ENCODE measurements around the gene ADCY2. TPM values are rescaled to one million over a fixed set of nuclear protein-coding genes. Genes with fewer than 3 reads are reported as not detected.

ADCY2 gene
- total RNA-seq, 2 donors from 2014 or later = 8.3 to 15.1 TPM

DNA sequence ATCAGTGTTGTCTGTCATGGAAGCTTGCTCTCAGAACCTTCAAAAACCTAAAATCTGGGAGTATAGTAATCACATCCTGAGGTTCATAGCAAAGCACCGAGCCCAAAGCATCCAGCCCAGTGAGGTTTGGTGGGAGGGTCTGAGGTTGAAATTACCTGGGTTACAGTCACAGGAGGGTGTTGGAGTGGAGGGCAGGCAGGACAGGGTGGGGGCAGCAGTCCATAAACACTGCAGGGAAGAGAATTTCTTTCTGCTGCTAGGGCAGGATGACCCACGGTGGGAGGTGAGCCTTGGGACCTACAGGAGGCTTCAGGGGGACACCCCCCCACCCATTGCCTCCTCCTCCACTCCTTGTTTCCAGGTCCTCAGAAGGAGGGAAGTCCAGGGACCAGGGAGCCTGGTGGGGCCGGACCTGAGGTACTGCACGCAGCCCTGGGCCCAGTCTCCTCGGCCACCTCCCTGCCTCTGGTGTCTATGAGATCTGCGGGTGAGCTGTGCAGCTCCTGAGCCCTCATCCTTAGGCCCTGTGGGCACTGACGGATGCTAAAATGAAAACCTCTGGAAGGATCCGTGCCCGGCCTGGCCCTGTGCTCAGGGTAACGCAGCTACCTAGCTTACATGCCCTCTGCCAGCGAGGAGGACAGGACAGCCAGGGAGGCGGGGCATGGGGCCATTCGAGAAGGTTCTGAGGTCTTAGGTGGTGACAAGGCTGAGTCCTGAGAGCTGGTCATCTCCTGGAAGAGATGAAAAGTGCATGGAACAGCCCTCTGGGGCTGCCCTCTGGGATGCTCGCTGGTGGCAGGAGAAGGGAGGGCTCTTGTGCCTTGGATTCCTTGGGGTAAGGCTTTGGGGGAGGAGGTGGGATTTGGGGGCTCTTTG is 1.8 kb upstream of the ADCY2 start:
- intact Hi-C loops (cut with DNase I) = loop anchor here (10.0 kb wide), 4 partner anchors 351 to 629 kb away; no protein-coding TSS in a partner anchor
- DNase-seq (ENCODE audit: low spot score) = no peak

DNA sequence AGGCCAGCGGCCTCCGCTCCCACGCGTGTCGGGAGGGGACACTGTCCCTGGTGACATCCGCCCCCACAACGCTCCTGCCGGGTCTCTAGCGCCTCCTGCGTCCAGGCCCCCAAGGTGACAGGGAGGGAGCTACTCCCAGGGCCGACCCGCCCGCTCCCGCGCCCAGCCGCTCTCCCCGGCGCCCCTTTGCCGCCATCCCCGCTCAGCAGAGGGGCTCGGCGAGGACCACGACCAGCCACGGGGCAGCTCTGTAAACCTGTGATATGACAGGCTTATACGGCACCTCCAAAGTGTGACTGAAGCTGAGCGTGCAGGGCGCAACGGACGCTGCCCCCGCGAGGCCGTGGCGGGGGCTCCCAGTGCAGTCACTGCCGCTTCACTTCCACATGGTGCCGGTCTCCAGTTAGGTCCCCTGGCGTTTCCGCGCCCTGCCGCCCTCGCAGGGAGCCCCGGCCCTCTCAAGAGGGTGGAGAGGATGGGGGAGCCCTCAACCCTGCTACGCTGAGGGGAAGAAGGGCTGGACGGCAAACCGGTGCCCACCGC is 978 bp upstream of the ADCY2 start:
- DNase-seq (ENCODE audit: low spot score) = no peak
- intact Hi-C loops (cut with DNase I) = loop anchor here (10.0 kb wide), 4 partner anchors 350 to 630 kb away; no protein-coding TSS in a partner anchor

DNA sequence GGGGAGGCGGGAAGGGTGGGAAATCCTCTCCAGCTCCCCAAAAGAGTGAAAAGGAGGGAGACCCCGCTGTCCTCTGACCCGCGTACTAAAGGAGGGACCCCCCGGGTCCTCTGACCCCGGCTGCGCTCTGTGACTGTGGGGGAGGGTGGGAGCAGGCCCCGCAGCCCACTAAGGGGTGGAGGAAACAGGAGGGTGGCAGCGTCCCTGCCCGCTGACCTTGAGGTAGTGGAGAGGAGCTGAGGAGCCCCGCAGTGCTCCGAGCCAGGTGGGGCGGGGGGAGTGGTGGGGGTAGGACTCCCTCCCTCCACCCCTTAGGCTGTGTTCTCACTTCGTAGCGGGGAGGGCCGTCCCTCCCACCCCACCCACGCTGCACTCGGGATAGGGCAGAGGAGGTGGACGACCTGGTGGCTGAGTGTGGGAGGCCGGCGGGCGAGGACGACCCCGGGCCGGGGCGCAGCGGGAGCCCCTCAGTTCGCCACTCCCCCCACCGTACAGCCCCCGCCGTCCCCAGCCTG is 449 bp upstream of the ADCY2 start:
- intact Hi-C loops (cut with DNase I) = loop anchor here (10.0 kb wide), 4 partner anchors 349 to 631 kb away; no protein-coding TSS in a partner anchor
- no peak for DNase-seq (ENCODE audit: low spot score)

DNA sequence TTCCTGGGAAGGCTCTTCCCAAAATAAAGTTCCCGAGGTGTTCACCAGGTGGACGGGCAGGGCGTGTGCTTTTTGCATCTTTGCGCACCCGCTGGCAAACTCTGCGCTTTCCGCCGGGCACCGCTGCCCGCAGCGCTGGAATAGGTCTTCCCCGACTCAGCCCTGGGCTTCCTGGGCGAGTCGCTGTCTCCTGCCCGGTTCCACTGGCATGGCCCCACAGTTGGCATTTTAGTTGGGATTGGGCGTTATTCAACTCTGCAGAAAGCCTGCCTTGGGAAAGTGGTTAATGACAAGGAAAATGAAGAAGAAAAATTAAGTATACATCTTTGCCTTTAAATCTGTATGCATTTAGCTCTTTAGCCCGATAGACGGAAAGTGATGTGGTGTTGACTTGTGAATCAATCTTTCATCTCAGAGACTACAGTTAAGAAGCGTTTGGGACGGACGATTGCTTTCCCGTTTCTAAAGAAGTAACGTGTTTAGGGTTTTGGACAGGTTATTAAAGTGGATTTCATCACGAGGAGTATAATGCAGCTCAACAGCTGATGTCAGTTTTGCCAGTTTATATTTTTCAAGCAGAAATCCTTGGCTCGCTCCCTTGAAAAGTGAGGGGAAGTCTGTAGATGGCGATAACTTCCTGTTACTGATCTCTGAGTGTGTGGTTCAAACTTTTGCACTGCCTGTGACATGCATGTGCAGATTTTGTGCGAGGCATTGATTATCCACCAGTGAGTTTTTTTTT is 946 bp downstream of the ADCY2 start:
- intact Hi-C loops (cut with DNase I) = loop anchor here (10.0 kb wide), 4 partner anchors 348 to 632 kb away; no protein-coding TSS in a partner anchor
- DNase-seq (ENCODE audit: low spot score) = no peak

DNA sequence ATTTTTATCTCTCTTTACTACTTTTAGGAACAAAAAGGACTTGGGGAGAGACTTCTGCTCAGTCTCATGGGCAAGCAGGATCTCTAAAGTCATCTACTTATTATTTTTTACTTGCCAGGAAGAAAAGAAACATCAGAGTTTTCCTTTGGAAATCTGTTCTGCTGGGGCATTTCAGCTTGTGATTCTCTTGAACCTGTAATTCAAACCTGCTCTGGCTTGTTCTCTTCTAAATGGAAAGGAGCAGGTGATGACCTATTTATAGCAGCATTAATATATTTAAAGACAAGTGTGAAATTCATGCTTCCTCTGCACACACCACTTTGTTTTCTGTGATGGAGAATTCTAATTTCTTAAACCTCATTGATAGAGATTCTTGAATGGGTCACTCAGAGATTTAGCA is 2.0 kb downstream of the ADCY2 start:
- DNase-seq (ENCODE audit: low spot score) = no peak
- intact Hi-C loops (cut with DNase I) = loop anchor here (10.0 kb wide), 4 partner anchors 347 to 633 kb away; no protein-coding TSS in a partner anchor

DNA sequence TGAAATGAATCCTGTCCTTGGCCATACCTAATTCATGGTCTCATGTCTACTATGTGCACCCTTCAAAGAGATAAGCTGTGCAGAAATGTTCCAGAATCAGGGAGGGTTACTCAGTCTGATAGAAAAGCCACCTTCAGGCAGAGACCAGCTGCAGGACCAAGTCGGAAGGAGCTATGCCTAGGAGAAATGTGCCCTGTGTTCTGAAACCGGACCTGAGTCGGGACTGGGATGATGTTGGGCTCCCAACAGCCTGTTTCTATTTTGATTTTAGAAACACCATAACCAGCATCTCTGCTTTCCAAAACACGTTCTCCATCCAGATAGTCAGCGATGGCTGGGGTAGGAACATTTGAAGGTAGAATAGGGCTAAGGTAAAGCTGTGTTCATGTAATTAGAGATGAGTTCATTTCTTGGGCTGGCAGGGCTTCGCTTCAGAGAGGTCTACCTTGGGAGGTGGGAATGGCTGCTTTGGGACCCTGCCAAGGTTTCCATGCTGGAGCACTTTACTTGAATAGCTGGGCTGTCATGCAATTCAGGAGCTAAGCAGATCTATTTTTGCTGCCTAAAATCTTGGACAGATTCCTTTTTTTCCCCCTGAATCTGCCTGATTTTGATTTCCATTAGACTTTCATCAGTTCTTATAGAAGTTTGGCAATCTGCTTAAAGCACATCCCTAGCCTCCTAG is 2.8 kb downstream of the ADCY2 start:
- intact Hi-C loops (cut with DNase I) = loop anchor here (10.0 kb wide), 4 partner anchors 346 to 634 kb away; no protein-coding TSS in a partner anchor
- no peak for DNase-seq (ENCODE audit: low spot score)

DNA sequence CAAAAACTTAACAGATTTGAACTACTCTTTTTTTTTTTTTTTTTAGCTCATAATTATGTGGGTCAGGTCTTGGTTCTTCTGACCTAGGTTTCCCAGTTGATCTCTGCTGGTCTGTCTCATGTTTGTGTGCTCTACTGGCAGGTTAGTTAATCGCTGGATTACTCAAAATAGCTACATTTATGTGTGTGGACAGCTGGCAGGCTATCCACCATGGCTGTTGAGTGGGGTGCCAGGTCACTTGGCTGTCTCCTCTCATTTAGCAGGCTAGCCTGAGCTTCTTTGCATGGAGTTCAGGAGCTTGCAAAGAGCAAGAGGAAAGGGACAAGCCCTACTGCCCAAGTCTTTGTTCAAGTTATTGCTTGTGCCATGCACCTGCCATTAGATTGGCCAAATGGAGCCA is 9.3 kb downstream of the ADCY2 start:
- intact Hi-C loops (cut with DNase I) = no loop called here
- no peak for DNase-seq (ENCODE audit: low spot score)

DNA sequence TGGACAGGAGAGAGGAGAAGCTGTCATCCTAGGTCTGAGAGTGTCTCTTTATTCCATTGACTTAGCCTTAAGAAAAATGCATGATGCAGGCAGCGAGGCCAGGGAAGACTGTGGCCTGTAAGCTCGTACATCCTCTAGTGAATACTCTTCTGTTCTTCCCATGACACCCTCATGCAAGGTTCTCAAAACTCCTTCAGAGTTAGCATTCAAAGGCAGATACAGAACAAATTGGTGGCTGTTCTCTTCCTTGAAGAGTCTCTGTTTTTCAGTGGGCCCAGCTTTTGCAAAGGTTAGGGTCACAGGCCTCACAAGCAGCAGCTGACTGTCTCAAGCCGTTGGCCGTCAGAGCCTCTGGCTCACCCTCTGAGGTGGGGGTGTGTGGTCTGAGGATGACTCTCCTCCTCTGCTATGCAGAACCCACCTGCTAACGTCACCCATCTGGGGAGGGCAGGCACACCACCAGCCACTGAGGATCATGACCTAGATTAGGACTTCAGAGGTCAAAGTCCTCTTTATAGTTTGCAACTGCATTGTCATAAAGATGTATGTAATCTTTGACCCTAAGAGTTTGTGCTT is 15.1 kb downstream of the ADCY2 start:
- no peak for DNase-seq (ENCODE audit: low spot score)
- intact Hi-C loops (cut with DNase I) = no loop called here

DNA sequence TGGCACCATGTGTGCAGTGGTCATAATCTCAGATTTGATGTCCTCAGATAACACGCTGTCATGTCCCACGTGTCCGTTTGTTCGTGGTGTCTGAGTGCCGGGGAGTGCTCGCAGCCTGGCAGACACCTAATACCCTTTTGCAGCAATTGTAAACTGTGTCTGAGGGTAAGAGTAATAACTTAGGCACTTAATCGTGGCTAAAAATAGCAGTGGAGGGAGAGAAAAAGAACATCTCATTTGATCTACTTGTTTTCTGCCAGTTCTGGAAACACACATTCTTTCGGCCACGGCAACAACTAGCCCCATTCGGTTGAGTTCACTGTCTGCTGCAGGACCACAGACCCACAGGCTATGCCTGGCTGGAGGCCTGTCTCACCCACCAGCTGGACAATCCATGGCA is 16.5 kb downstream of the ADCY2 start:
- intact Hi-C loops (cut with DNase I) = no loop called here
- no peak for DNase-seq (ENCODE audit: low spot score)

DNA sequence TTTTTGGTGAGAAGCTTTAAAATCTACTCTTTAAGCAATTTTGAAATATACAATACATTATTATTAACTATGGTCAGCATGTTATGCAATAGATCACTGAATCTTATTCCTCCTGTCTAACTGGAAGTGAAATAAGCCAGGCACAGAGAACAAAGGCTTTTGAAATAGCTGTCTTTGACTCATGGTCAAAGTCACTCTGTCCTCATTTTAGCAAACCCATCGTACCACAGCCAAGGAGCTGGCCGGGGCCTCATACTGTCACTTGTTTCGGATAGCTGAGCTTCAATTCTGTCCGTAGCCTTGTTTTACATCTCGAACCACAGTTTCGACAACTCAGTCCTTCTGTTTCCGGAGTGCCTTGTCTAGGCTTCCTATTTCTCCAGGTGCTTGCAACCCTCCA is 19.2 kb downstream of the ADCY2 start:
- peak; percentile 24 for DNase-seq (ENCODE audit: low spot score)
- intact Hi-C loops (cut with DNase I) = no loop called here

DNA sequence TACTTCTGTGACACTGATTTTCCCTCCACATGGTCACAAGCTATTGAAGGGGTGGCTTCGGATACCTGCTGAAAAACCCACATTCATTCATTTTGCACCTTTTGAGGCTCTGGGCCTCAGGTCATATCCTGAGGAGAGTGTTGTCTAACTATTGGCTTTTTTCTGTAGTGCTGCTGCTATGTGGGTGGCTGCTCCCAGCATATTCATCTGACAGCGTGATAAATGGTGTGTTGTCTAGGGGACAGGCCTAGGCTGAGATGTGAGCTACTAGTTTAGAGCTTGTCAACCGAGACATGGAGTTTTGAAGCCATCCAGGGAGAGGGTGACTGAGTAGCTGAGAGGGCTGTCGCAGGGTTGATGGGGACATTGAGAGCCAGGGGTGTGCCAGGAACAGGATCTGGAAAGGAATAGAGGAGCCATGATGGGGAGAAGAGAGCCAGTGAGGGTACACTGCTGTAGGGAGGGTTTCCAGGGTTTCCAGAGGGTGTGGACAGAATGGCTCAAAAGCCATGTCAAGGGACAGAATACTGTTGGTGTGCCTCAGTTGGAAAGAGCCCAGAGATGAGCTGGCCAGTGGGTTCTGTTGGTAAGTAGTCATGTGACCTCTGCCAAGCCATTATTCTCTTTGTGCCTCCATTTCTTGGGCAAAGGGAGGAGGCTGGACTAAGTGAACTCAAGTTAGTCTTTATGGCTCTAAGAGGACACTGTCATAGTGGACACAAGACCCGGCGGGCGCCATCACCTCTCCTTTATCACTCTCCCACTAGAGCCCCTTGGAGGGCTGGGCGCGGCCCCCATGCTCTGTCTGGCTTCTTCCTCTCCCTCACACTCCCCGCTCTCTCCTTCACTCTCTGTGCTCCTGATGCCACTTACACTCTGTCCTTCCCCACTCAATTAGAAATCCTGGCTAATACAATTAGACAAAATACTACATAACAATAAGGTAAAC is 19.9 kb downstream of the ADCY2 start:
- intact Hi-C loops (cut with DNase I) = no loop called here
- DNase-seq (ENCODE audit: low spot score) = peak; percentile 47

DNA sequence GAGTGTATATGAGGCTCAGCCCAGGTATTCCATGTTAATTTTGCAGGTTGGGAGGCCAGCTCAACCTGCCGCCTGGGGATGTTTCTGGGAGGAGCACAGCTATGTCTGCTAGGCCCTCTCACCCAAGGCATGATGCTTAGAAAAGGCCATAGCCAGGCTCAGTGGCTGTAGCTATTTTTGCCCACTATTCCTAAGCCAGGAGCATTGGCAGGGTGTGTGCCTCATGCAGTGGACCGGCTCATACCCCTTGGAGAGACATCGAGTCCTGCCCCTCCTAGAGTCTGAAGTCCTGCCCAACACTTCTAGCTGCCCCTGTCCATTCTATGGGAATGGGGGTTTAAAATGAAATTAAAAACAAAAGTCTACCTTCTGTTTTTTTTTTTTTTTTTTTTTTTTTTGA is 22.3 kb downstream of the ADCY2 start:
- DNase-seq (ENCODE audit: low spot score) = peak; percentile 14
- intact Hi-C loops (cut with DNase I) = no loop called here

DNA sequence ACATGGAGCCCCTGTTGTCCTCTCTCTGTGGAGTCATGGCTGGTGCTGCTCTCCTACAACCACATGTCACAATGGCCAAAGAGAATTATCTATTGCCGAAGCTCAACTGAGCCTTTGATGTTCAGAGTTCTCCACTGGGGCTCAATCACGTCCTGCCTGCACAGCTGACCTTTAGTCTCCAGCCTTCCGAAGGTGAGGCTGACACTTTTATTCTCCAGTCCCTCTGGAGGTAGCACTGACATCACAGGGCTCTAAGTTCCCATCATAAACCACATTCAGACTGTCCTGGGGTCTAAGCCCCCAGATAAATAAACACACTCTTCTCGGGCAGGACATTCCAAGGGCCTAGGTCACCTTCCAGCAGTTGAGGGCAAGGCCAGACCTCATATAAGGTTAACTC is 23.4 kb downstream of the ADCY2 start:
- DNase-seq (ENCODE audit: low spot score) = no peak
- intact Hi-C loops (cut with DNase I) = no loop called here

DNA sequence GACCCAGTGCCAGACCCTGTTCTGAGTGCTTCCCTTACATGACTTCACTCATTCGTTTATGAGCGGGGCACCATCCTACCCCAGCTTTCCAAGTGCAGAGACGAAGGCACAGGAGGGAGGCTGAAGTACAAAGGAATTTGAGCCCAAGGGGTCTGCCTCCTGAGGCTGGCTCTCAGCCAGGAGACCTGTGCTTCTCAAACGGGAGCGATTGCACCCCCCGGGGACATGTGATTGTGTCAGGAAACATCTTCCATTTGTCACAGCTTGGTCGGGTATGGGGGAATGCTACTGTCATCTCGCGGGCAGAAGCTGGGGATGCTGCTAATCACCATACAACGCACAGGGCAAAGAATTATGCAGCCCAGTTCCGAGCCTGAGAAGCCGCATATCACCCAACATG is 23.9 kb downstream of the ADCY2 start:
- peak; percentile 64 for DNase-seq (ENCODE audit: low spot score)
- intact Hi-C loops (cut with DNase I) = no loop called here

DNA sequence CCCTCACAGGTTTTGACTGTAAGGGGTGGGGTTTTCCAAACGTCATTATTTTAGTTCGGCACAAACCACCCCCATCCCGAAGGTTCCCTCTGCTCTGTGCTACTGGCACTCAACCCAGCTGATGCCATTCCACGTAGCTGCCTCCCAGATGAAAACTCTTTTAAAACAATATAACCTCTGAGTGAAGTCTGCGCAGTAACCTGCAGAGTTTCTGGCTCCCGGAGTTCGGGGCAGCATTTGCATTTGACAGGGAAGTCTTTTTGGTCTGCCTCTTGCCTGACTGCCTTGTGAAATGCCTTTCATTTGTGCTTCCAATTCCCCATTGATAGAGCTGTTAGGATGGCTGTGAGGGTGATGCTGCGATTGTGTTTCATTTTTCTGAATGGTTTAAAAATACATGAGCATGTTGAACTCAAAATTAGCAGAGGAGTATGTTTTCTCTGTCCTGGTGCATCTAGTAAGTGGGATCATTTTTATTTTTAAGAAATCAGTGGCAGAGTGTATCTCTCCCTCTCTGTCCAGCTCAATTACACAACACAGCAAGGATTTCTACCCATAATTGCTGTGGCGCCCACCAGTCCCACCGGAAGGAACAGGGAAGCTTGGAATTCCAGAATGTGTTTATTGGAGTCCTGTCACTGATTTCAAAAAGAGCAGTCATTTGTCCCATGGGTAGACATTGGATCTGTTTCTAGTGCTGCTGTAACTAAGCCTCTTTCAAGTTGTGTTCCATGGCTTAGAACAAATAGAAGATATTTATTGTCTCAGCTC is 24.8 kb downstream of the ADCY2 start:
- no peak for DNase-seq (ENCODE audit: low spot score)
- intact Hi-C loops (cut with DNase I) = no loop called here

DNA sequence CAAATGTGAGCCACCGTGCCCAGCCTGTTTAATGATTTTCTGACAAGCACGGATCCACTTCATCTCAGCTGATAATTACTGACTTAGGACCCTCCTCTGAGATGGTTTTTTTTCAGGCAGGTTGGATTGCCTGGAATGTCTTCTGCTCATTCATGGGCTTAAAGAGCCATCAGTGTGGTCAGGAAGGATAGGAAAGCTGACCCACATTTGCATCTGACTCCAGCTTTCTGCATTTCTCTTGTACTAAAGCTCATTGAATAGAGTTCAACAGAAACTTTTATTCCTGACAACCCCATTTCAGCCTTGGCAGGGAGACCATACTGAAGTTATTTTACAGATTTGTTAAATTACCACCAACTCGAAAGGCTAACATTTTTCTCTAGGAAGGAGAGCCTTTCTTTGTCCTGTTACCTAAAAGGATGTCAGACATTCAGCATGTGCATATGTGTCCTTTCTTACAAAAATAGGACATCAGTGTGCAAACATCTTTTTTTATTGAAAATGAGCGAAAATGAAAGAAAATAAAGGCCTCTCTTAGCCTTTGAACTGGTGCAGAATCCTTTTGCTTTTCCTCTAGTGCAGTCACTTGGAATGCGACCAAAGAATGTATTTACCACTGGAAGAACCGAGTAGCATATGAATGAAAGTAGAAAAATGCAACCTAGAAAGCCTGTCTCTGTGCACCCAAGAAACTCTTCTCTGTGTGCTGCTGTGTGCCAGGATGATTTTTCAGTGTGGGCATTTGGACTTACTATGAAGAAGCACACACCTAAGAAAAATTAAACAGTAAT is 26.6 kb downstream of the ADCY2 start:
- intact Hi-C loops (cut with DNase I) = no loop called here
- no peak for DNase-seq (ENCODE audit: low spot score)
